ENCODE data around the gene PSME3IP1.

DNA sequence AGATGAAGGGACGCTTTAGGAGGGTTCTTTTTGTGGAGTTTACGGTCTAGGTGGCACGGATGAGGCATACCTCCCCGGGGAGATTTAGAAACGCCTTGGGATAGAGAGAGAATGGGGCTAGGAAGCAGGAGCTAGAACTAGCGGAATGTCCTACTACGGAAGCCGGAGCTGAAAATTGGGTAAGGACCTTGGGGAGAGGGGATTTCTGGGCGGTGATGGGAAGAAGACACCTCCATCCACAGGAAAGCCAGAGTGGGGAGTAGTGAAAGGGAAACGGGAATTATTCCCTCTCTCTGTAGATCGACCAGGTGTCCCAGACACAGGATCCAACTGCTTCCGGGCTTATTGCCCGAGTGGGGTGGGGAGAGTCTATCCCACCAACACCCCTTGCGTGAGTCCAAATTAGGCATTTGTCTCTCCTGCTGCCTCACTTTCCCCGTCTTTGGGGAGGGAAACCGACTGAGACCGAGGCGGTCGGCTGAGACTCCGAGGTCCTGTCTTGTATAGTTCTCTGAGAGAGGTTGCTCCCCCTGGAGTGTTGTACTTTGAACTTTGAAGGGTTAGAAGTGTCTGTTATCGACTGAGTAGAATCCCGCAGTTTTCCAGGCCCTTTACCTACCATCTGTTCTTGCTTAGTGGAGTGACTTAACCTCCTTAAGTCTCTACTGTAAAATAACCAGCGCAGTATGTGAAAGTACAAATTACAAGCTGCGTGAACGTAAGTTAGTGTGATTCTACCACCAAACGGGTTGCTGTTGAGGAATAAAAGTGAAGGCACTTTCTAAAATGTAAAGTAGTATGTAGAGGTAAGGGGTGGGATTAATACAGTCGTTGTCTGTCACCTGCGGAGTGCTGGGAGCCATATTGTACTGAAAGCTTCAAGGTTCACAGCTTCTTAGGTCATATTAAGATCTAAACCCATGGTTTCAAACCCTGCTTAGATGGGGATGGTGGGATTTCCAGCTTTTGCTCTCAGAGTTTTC lies 1.3 kb upstream of the PSME3IP1 start:
- TF ChIP-seq, protein P1, sequence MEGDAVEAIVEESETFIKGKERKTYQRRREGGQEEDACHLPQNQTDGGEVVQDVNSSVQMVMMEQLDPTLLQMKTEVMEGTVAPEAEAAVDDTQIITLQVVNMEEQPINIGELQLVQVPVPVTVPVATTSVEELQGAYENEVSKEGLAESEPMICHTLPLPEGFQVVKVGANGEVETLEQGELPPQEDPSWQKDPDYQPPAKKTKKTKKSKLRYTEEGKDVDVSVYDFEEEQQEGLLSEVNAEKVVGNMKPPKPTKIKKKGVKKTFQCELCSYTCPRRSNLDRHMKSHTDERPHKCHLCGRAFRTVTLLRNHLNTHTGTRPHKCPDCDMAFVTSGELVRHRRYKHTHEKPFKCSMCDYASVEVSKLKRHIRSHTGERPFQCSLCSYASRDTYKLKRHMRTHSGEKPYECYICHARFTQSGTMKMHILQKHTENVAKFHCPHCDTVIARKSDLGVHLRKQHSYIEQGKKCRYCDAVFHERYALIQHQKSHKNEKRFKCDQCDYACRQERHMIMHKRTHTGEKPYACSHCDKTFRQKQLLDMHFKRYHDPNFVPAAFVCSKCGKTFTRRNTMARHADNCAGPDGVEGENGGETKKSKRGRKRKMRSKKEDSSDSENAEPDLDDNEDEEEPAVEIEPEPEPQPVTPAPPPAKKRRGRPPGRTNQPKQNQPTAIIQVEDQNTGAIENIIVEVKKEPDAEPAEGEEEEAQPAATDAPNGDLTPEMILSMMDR (IDR thresholded peaks at IDR 0.05; ENCODE audit: low read depth, low read length), result no peak
- TF ChIP-seq EZH2phosphoT487 (IDR thresholded peaks at IDR 0.05; ENCODE audit: low read depth), result no peak

Measured in OCI-LY3 (cell line).